ENCODE results near the gene LMBRD2.

The LMBRD2 gene

GRCh38 chr5:36055984-36056383 is 95.7 kb downstream of the LMBRD2 start:
- Histone ChIP-seq H3K36me3 (ENCODE audit: control insufficient read depth in 1 of 2, insufficient read depth in 2 of 2, low read length in 2 of 2) (no peaks in the 10 kb centered on the region), H3K4me3 (ENCODE audit: low read depth in 1 of 2, low read length in 2 of 2) (no peak overlapping the region), H3K9me3 (ENCODE audit: control insufficient read depth in 1 of 2, low read length in 2 of 2) (no peaks in the 10 kb centered on the region), H3K27ac (ENCODE audit: low read depth, low read length) (no peak overlapping the region), H3K4me1 (ENCODE audit: control insufficient read depth in 1 of 2, insufficient read depth in 2 of 2, low read length in 2 of 2) (no peaks in the 10 kb centered on the region), H3K27me3 (ENCODE audit: control insufficient read depth in 1 of 2, insufficient read depth in 2 of 2, low read length in 2 of 2) (no peaks in the 10 kb centered on the region), H3K9ac (ENCODE audit: low read depth in 1 of 2, low read length in 2 of 2) (no peak overlapping the region)

- Histone ChIP-seq H3K27ac (ENCODE audit: low read depth, low read length) (no peak overlapping the region), H3K36me3 (ENCODE audit: control insufficient read depth in 1 of 2, insufficient read depth in 2 of 2, low read length in 2 of 2) (no peaks in the 10 kb centered on the region), H3K9ac (ENCODE audit: low read depth in 1 of 2, low read length in 2 of 2) (no peak overlapping the region)
These were observed 97.0 kb downstream of the LMBRD2 start for GRCh38 chr5:36054647-36055046.

GRCh38 chr5:36052538-36052937 is 99.1 kb downstream of the LMBRD2 start:
- Histone ChIP-seq H3K9ac (ENCODE audit: low read depth in 1 of 2, low read length in 2 of 2) (no peak overlapping the region), H3K36me3 (ENCODE audit: control insufficient read depth in 1 of 2, insufficient read depth in 2 of 2, low read length in 2 of 2) (no peaks in the 10 kb centered on the region), H3K27ac (ENCODE audit: low read depth, low read length) (no peak overlapping the region), H3K27me3 (ENCODE audit: control insufficient read depth in 1 of 2, insufficient read depth in 2 of 2, low read length in 2 of 2) (no peaks in the 10 kb centered on the region), H3K9me3 (ENCODE audit: control insufficient read depth in 1 of 2, low read length in 2 of 2) (no peaks in the 10 kb centered on the region), H3K4me1 (ENCODE audit: control insufficient read depth in 1 of 2, insufficient read depth in 2 of 2, low read length in 2 of 2) (no peaks in the 10 kb centered on the region), H3K4me3 (ENCODE audit: low read depth in 1 of 2, low read length in 2 of 2) (no peak overlapping the region)

More at GRCh38 chr5:36054647-36055046, 97.0 kb downstream of the LMBRD2 start:
- Histone ChIP-seq H3K4me3 (ENCODE audit: low read depth in 1 of 2, low read length in 2 of 2) (no peak overlapping the region), H3K4me1 (ENCODE audit: control insufficient read depth in 1 of 2, insufficient read depth in 2 of 2, low read length in 2 of 2) (no peaks in the 10 kb centered on the region), H3K27me3 (ENCODE audit: control insufficient read depth in 1 of 2, insufficient read depth in 2 of 2, low read length in 2 of 2) (no peaks in the 10 kb centered on the region), H3K9me3 (ENCODE audit: control insufficient read depth in 1 of 2, low read length in 2 of 2) (no peaks in the 10 kb centered on the region)

DNA sequence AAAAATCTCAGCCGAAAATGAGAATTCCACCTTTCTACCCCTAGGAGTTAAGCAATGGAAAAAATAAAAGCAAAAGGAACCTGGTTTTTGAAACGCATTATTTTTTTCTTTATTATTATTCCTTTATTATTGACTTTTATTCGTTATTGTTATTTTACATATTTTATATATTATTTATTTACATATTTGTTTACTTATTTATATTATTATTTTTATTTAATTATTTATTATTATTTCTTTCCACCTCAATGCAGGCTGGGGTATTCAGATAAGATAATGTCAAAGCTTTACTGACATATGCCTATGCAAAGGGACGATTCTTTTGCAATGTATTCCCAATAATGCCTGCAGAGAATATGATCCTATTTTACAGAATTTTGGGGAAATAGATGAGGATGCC is 101.7 kb downstream of the LMBRD2 start:
- Histone ChIP-seq H3K4me3 (ENCODE audit: low read depth in 1 of 2, low read length in 2 of 2) (no peak overlapping the region), H3K27ac (ENCODE audit: low read depth, low read length) (no peak overlapping the region), H3K27me3 (ENCODE audit: control insufficient read depth in 1 of 2, insufficient read depth in 2 of 2, low read length in 2 of 2) (no peaks in the 10 kb centered on the region), H3K9ac (ENCODE audit: low read depth in 1 of 2, low read length in 2 of 2) (no peak overlapping the region), H3K9me3 (ENCODE audit: control insufficient read depth in 1 of 2, low read length in 2 of 2) (no peaks in the 10 kb centered on the region), H3K4me1 (ENCODE audit: control insufficient read depth in 1 of 2, insufficient read depth in 2 of 2, low read length in 2 of 2) (no peaks in the 10 kb centered on the region), H3K36me3 (ENCODE audit: control insufficient read depth in 1 of 2, insufficient read depth in 2 of 2, low read length in 2 of 2) (no peaks in the 10 kb centered on the region)
